ENCODE measurements around the gene FBXW9. TPM values are rescaled to one million over a fixed set of nuclear protein-coding genes. Genes with fewer than 3 reads are reported as not detected.
A peak's percentile ranks its signal among the peaks of the same experiment; 100 is the strongest.

The FBXW9 gene
- total RNA-seq, 1 experiment from 2014 or later, result 6.7 TPM

GRCh38 chr19:12695514-12695913, 917 bp downstream of the FBXW9 start:
- no peak for TF ChIP-seq CTCF (IDR thresholded peaks at IDR 0.05; ENCODE audit: unreplicated experiment)
- Mint-ChIP-seq H3K27me3 (ENCODE audit: unreplicated experiment) (no peaks in the 10 kb centered on the region), H3K4me1 (ENCODE audit: low read depth, unreplicated experiment) (no peaks in the 10 kb centered on the region), H3K27ac (ENCODE audit: unreplicated experiment) (no peak overlapping the region), H3K36me3 (ENCODE audit: insufficient read depth, unreplicated experiment) (peaks cover 28% of the 10 kb centered on the region), H3K4me3 (ENCODE audit: low read depth, unreplicated experiment) (peak overlapping the region; percentile 70), H3K9me3 (ENCODE audit: low read depth, unreplicated experiment) (no peaks in the 10 kb centered on the region)
- DNase-seq, result no peak
- intact Hi-C loops (cut with micrococcal nuclease; ENCODE audit: unreplicated experiment), result no loop called here
- TSS peak; percentile 29 for BruUV-seq (replicated peaks)
- CTCF ChIA-PET, result no interaction called here

- CTCF ChIA-PET, result no interaction called here
- intact Hi-C loops (cut with micrococcal nuclease; ENCODE audit: unreplicated experiment), result no loop called here
- no peak overlapping the region for H3K4me3 Mint-ChIP-seq (ENCODE audit: low read depth, unreplicated experiment)
Measured at GRCh38 chr19:12695096-12695495, 1.3 kb downstream of the FBXW9 start.

GRCh38 chr19:12694641-12695040, 1.8 kb downstream of the FBXW9 start:
- no peak for TF ChIP-seq CTCF (IDR thresholded peaks at IDR 0.05; ENCODE audit: unreplicated experiment)
- H3K4me3 Mint-ChIP-seq (ENCODE audit: low read depth, unreplicated experiment), result no peak overlapping the region
- H3K4me1 Mint-ChIP-seq (ENCODE audit: low read depth, unreplicated experiment), result no peaks in the 10 kb centered on the region
- H3K9me3 Mint-ChIP-seq (ENCODE audit: low read depth, unreplicated experiment), result no peaks in the 10 kb centered on the region
- no peak overlapping the region for H3K27ac Mint-ChIP-seq (ENCODE audit: unreplicated experiment)
- BruUV-seq (replicated peaks), result no TSS peak
- H3K36me3 Mint-ChIP-seq (ENCODE audit: insufficient read depth, unreplicated experiment), result peaks cover 28% of the 10 kb centered on the region
- DNase-seq, result no peak
- CTCF ChIA-PET, result no interaction called here
- no peaks in the 10 kb centered on the region for H3K27me3 Mint-ChIP-seq (ENCODE audit: unreplicated experiment)
- intact Hi-C loops (cut with micrococcal nuclease; ENCODE audit: unreplicated experiment), result no loop called here

More at GRCh38 chr19:12695096-12695495, 1.3 kb downstream of the FBXW9 start:
- H3K27ac Mint-ChIP-seq (ENCODE audit: unreplicated experiment), result no peak overlapping the region
- H3K27me3 Mint-ChIP-seq (ENCODE audit: unreplicated experiment), result no peaks in the 10 kb centered on the region
- H3K36me3 Mint-ChIP-seq (ENCODE audit: insufficient read depth, unreplicated experiment), result peaks cover 28% of the 10 kb centered on the region
- no peaks in the 10 kb centered on the region for H3K4me1 Mint-ChIP-seq (ENCODE audit: low read depth, unreplicated experiment)
- no TSS peak for BruUV-seq (replicated peaks)
- no peak for TF ChIP-seq CTCF (IDR thresholded peaks at IDR 0.05; ENCODE audit: unreplicated experiment)
- DNase-seq, result no peak
- H3K9me3 Mint-ChIP-seq (ENCODE audit: low read depth, unreplicated experiment), result no peaks in the 10 kb centered on the region

GRCh38 chr19:12692960-12693359, 3.5 kb downstream of the FBXW9 start:
- Mint-ChIP-seq H3K36me3 (ENCODE audit: insufficient read depth, unreplicated experiment) (peaks cover 30% of the 10 kb centered on the region), H3K27me3 (ENCODE audit: unreplicated experiment) (no peaks in the 10 kb centered on the region), H3K4me1 (ENCODE audit: low read depth, unreplicated experiment) (no peaks in the 10 kb centered on the region), H3K9me3 (ENCODE audit: low read depth, unreplicated experiment) (no peaks in the 10 kb centered on the region), H3K27ac (ENCODE audit: unreplicated experiment) (no peak overlapping the region), H3K4me3 (ENCODE audit: low read depth, unreplicated experiment) (no peak overlapping the region)
- no peak for DNase-seq
- no peak for TF ChIP-seq CTCF (IDR thresholded peaks at IDR 0.05; ENCODE audit: unreplicated experiment)
- BruUV-seq (replicated peaks), result TSS peak; percentile 3
- intact Hi-C loops (cut with micrococcal nuclease; ENCODE audit: unreplicated experiment), result no loop called here
- CTCF ChIA-PET, result no interaction called here

All from Calu3 (cell line).